GM10847 (cell line): ENCODE data around the gene HHAT.

Source experiments
- POLR2A ChIP-seq: IDR thresholded peaks from 2 replicates; pipeline ENCODE4 v1.6.1; 2011; ENCODE audit not compliant: insufficient read length; ENCODE audit errors: extremely low read depth

HHAT gene

GRCh38 chr1:210654176-210654981, 325.7 kb downstream of the HHAT start:
- TF ChIP-seq POLR2A = no peak

- no peak for TF ChIP-seq POLR2A
These were observed 326.8 kb downstream of the HHAT start for GRCh38 chr1:210655511-210655910.

- TF ChIP-seq POLR2A = no peak
These were observed 329.1 kb downstream of the HHAT start for GRCh38 chr1:210657806-210658205.

GRCh38 chr1:210662291-210663050, 333.8 kb downstream of the HHAT start:
- TF ChIP-seq POLR2A = no peak

- TF ChIP-seq POLR2A = no peak
These were observed 335.2 kb downstream of the HHAT start for GRCh38 chr1:210663730-210664573.

- TF ChIP-seq POLR2A = no peak
These were observed 341.2 kb downstream of the HHAT start for GRCh38 chr1:210669951-210670350.

GRCh38 chr1:210674151-210674550, 345.4 kb downstream of the HHAT start:
- TF ChIP-seq POLR2A = no peak

- TF ChIP-seq POLR2A = no peak
These were observed 347.8 kb downstream of the HHAT start for GRCh38 chr1:210676539-210676938.

GRCh38 chr1:210677533-210677932, 348.8 kb downstream of the HHAT start:
- no peak for TF ChIP-seq POLR2A

- no peak for TF ChIP-seq POLR2A
These were observed 349.6 kb downstream of the HHAT start for GRCh38 chr1:210678306-210678705.

GRCh38 chr1:210681158-210681557, 352.5 kb downstream of the HHAT start:
- TF ChIP-seq POLR2A = no peak

- no peak for TF ChIP-seq POLR2A
These were observed 354.8 kb downstream of the HHAT start for GRCh38 chr1:210683403-210684047.

GRCh38 chr1:210684466-210685294, 356.0 kb downstream of the HHAT start:
- TF ChIP-seq POLR2A = no peak

- TF ChIP-seq POLR2A = no peak
These were observed 356.6 kb downstream of the HHAT start for GRCh38 chr1:210685295-210685650.
